Suppressor macrophage treated with lipopolysaccharide for 1 hour (primary cell): Measurements from ENCODE around the gene SNRPD2.
A peak's percentile ranks its signal among the peaks of the same experiment; 100 is the strongest.

ENCODE experiments used
- DNase-seq, 3 donors: peaks; one replicate each; pipeline ENCODE4 v3.0.0-alpha.2; 2020 to 2022

The SNRPD2 gene

GRCh38 chr19:45655073-45655472, 36.7 kb downstream of the SNRPD2 start:
- no peak for DNase-seq

GRCh38 chr19:45653634-45654033, 38.1 kb downstream of the SNRPD2 start:
- no peak for DNase-seq

DNA sequence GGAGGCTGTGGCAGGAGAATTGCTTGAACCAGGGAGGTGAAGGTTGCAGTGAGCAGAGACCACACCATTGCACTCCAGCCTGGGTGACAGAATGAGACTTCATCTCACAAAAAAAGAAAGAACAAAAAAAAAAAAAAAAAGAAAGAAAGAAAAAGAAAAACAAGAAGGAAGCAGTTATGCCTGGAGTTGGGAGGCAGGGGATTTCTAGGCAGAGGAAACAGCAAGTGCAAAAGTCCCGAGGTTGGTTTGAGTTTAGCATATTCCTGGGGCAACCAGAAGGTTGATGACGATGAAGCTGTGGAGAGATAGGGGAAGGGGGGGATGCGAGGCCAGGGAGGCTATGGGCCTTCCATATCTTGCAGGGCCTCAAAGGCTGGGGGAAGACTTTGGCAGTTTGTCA, 41.0 kb downstream of the SNRPD2 start:
- DNase-seq: peak in 2 of 3 donors; percentile 24 to 29

DNA sequence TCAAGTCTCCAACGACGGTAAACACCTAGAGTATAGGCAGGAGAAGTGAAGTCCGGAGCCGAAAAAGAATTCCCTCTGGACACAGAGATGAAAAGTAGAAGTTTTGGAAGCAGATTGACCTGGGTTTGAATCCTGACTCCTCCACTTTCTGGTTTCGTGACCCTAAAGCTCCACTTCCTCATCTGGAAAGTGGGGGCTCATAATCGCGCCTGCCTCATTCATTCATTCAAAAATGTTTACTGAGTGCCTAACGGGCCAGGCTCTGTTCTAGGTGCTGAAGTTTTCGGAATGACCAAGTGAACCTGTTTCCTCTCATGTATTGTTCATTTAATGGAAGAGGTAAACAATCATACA, 45.4 kb downstream of the SNRPD2 start:
- no peak for DNase-seq

DNA sequence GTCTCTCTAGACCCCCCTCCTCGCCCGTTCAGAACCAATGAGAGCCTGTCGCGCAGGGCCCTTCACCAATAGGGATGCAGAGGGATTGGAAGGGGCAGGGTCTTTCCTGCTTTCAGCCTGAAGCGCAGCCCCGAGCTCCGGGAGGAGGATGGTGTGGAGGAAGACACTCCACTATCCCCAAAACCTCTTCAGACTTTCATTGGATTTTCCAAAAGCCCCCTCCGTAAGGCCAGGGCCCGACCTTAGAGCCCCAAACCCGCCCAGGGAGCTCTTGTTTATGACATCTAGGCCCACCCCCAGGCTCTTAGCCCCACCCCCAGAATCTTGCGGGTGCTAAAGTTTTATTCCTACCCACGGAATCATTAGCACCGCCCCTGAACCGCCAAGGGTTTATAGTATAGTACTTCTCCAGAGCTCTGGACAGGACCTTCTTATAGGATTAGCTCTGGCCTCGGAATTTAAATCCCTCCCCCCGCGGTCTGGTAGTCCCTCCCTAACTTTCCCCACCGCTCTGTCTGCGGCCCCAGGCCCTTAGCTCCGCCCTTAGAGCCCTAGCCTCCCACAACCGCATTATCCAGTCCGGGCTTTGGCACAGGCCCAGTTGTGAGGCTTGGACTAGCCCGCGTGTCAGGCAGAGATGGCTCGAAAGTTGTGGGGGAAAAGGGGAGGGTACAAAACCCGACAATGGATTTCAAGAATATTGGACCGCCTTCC, 46.0 kb downstream of the SNRPD2 start:
- DNase-seq: peak; percentile 59 to 76 (median 66)

DNA sequence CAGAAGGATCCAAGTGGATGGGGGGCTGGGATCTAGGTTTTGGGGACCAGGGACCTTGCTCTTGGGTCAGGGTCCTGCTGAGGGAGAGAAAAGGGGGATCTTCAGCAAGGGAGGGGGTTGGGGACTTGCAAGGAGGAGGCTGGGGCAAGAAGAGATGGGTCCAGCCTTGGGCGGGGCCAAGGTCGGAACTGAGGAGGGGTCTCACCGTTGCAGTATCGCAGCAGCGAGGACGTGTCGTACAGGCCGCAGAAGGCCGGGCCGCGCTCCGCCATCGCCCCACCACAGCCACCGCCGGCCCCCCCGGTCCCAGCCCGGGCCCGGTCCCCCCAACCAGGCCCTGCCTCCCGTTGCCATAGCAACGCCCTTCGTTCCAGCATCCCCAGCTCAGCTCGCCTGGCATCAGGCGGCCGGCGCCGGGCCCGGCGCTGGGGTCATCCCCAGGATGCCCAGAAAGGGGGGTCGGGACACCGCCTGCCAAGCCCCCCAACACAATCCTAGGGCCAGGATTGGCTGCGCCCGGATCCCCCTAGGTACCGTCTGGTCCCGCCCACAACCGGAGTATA, 46.6 kb downstream of the SNRPD2 start:
- DNase-seq: no peak

GRCh38 chr19:45643927-45644771, 47.6 kb downstream of the SNRPD2 start:
- no peak for DNase-seq

- peak; percentile 86 to 91 (median 88) for DNase-seq
Measured at GRCh38 chr19:45643024-45643926, 48.5 kb downstream of the SNRPD2 start.

DNA sequence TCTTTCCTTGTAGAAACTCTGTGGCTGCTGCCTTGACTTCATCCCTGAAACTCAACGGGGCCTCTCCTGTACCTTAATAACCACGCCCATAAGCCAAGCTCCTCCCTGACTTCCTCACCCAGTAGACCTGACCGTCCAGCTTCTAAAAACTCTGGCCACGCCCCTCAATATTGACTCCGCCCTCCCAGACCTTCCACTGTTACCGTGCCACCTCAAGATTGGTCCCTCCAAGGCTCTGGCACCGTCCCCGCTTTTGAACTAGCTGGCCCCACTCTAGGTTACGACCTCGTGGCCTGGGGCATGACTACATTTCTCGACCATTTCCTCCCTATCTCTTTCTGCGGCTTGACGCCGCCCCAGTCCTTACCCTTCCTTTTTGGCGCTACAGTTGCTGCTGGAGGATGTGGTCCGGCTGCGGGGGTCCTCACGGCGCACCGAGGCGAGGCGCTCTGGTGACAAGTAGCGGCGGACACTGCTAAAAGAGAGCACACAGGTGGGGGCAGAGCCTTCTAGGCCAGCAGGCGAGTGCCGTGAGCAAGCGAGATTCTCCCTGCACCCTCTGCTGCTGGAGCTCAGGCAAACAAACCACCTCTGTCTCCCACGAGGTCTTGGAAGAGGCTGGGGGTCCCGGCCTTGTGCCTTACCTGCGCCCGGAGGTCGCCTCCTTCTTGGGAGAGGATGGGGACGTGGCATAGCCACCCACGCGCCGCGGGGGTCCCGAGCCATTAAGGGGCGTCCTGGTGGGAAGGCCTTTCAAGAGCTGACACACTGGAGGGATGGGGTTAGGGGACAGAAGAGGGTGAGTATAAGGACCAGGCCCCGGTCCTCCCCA, 50.3 kb downstream of the SNRPD2 start:
- peak; percentile 75 to 82 (median 78) for DNase-seq

- DNase-seq: no peak
Measured at GRCh38 chr19:45640849-45641273, 50.9 kb downstream of the SNRPD2 start.

DNA sequence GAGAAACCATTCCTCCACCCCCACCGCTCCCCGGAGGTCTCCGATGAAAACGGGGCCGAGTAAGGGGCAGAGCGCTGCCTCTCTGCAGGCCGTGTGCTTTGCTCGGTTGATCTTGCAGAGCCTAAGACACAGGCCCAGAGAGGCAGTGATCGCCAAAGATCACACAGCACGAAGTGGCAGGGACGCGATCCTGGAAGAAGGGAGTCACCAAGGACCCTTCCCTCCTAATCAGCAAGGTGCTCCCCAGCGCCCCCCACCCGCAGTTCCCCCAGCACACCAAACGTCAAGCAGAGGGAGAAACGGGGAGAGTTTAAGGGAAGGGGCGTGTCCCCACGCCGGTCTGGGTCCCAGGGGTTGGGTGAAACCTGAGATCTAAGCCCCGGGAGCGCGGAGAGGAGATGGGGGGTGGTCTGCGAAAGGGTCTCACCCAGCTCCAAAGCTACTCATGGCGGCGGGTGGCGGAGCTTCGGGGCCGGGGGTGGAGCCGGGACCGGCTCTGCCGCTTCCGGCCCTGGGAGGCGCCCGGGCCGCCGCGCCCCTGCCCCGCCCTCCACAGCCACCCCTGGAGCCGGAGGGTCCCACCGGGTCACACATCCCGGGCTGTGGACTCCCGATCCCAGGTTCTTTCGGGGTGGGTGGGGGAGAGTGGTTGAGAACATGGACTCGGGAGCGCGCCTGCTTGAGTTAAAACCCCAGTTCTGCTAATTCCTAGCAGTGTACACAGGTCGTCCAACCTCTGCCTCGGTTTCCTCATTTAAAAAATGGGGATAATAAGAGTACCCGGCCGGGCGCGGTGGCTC, 52.6 kb downstream of the SNRPD2 start, which contains the start of gene EML2:
Gene EML2, minus strand, starts transcription at position 468 of the 800 bp plus-strand sequence. Its CDS starts 21 bp downstream, at position 447.
- peak; percentile 42 to 78 (median 55) for DNase-seq

- no peak for DNase-seq
Measured at GRCh38 chr19:45637890-45638667, 53.7 kb downstream of the SNRPD2 start.
